Activated CD4-positive, alpha-beta T cell treated with anti-CD3 and anti-CD28 coated beads, Interleukin-2, amount 50 U/mL, for 4 hours (primary cell): ENCODE results near the gene RABEP1.
A peak's percentile ranks its signal among the peaks of the same experiment; 100 is the strongest.
"Not testable (repeated sequence)": the region's sequence is repeated elsewhere in the genome, so short reads cannot be mapped to it uniquely, and the experiment has no call there.

Experiments
- DNase-seq, 2 experiments: peaks; one replicate each; pipeline ENCODE4 v3.0.0-alpha.2; 2020

RABEP1 gene, protein sequence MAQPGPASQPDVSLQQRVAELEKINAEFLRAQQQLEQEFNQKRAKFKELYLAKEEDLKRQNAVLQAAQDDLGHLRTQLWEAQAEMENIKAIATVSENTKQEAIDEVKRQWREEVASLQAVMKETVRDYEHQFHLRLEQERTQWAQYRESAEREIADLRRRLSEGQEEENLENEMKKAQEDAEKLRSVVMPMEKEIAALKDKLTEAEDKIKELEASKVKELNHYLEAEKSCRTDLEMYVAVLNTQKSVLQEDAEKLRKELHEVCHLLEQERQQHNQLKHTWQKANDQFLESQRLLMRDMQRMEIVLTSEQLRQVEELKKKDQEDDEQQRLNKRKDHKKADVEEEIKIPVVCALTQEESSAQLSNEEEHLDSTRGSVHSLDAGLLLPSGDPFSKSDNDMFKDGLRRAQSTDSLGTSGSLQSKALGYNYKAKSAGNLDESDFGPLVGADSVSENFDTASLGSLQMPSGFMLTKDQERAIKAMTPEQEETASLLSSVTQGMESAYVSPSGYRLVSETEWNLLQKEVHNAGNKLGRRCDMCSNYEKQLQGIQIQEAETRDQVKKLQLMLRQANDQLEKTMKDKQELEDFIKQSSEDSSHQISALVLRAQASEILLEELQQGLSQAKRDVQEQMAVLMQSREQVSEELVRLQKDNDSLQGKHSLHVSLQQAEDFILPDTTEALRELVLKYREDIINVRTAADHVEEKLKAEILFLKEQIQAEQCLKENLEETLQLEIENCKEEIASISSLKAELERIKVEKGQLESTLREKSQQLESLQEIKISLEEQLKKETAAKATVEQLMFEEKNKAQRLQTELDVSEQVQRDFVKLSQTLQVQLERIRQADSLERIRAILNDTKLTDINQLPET

DNA sequence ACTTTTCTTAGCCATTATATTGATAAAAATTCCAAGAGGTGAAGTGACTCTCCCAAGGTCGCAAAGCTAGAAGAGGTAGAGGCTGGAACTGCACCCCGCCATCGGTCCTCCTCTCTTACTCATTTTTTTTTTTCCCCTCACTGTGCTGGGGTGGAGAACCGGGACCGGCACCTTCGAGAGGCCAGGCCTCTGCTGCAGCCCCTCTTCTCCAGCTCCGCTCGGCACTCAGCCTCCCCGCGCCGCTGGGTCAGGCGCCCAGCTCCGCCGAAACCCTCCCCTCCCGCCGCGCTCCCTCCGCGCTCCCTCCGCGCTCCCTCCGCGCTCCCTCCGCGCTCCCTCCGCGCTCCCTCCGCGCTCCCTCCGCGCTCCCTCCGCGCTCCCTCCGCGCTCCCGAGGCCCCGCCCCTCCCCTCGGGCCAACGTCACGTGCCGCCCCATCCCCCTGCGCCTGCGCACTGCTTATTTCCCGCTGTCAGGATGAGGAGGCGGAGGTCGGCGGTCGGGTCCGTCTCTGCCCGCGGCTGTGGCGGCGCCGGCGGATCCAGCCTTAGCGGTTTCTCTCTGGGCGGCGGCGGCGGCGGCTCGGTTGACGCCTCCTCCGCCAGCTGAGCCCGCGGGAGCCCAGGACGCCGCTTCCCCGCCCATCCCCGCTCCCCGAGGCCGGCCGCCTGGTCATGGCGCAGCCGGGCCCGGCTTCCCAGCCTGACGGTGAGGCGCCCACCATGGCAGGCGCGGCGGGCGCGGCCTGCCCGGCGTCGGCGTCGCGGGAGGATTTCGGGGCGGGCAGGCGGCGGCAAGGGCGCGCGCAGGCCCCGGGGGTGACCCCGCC lies at the start of gene RABEP1:
RABEP1 (plus strand) TSS at position 471 of the 828 bp plus-strand sequence; CDS start at position 674, 203 bp downstream.
- peak; percentile 92 to 93 for DNase-seq

DNA sequence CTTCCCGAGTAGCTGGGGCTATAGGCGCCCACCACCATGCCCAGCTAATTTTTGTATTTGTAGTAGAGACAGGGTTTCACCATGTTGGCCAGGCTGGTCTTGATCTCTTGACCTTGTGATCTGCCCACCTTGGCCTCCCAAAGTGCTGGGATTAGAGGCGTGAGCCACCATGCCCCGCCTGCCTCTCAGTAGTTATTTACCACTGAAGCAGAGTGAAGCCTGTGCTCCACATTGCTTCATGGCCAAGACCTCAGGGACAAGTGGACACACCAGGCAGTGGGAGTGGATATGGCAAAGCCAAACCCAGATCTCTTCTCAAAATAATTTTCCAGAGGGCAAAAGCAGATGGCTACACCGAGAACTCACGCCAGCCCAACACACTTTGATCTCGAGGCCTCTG lies 48.6 kb upstream of the RABEP1 start:
- not testable (repeated sequence) for DNase-seq

DNA sequence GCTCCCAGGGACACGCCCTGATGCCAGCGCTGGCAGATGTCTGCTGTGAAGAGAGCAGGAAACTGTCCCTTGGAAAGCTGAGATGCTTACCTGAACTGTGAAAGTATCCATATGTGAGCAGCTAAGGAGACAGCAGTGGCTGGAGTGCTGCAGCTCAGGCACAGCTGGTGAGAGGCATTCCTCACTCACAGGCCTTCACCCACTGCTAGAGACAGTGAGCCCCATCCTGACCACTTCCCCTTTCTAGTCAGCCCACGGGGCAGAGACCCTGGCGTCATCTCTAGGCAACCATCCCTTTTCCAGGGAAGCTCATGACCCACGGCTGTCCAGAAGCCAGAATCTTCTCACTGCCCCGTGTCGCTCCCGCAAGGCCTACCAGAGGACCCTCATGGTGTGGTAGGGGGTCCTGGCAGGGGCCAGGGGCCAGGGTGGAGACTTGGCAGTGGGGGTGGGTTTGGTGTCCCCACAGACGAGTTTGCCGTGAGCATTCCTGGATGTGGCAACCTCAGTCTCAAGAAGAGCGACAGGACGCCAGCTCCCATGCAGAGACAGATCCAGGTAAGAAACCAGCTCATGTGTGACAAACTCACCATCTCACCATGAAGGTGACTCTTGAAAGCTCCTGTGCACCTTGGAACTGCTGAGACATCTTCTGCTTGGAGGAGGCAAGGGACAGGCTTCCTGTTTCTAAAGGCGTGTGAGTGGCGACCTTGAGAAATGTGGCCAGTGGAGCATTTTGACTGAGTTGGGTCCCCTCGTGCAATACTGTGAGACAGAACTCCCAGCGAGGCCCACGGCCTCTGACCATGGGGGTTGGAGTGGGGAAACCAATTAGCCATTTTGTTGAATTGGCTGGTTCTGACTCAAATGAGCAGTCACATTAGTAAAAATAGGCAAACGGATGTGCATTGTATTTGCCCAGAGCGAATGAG lies 47.2 kb upstream of the RABEP1 start, which contains the start of gene SCIMP:
SCIMP (minus strand) TSS at position 216 of the 932 bp plus-strand sequence; CDS start at position 111, 105 bp downstream.
- DNase-seq: no peak

DNA sequence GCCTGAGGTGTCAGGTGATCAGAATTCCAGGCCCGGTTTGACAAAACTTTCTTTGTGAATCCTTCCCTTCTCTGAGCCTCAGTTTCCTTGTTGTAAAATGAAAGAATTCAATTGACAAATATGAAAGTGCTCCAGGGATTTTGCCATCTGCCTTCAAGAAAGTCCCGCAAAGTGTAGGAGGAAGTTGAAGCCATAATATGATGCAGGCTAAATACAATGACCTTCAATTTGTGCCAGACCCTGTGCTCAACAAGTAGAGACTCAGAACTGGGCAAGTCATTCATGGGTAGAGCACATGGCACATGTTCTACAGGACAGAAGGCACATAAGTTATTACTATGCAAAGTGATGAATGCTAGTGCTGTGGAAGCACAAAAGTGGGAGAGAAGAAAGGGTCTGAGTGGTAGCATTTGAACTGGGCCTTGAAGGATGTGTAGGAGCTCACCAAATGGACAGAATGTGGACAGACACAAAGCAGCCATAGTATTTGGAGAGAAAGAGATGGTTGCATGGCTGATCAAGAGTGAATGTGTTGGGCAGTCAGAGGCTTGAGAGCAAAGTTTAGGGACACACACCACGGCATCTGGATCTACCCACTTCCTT lies 45.0 kb upstream of the RABEP1 start:
- no peak for DNase-seq

DNA sequence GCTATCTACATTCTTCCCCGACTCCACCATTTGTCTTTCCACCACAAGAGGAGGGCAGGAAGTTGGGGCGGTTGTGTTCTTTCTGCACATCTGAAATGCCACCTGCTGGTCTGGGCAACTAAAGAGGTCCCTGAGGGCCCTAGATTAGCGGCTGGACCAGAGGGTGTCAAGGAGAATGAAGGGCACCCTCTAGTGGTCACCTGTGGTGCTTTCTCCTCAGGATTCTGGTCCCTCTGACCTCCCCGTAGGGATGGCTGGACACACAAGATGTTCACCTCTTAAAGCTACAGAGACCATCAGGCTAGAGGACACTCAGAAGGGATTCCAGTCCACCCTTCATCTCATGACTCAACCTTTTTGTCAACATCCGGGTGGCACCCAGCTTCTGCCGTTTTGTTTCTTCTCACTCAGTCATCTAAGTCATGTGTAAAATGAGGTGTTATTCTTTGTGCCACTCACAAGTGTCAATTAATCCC lies 44.5 kb upstream of the RABEP1 start:
- DNase-seq: no peak

DNA sequence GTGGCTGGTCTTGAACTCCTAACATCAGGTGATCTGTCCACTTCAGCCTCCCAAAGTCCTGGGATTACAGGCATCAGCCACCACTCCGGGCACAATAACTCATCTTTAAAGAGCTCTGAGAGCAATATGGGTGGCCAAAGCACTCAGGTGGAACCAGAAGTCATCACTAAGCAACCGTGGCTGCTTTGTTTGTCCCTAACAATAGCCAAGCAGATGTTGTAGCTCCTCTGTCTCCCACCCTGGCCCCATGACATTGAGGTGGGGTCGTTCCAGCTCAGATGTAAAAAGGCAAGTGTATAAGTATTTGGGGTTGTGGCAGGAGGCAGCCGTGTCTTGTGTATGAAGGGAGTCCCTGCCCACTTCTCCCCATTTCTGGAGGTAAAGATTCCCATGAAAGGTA lies 43.8 kb upstream of the RABEP1 start:
- DNase-seq: no peak

DNA sequence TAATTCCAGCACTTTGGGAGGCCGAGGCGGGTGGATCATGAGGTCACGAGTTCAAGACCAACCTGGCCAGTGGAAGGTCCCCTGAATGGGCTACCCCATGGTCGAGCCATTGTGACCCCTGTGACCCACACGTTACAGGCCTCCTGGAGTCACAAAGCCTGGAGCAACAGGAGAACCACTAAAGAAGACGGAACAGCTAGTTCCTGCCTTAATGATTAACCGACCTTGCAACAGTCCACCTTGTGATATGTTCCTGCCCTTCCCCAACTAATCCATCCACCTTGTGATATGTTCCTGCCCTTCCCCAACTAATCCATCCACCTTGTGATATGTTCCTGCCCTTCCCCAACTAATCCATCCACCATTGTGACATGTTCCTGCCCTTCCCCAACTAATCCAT lies 42.3 kb upstream of the RABEP1 start:
- not testable (repeated sequence) for DNase-seq

DNA sequence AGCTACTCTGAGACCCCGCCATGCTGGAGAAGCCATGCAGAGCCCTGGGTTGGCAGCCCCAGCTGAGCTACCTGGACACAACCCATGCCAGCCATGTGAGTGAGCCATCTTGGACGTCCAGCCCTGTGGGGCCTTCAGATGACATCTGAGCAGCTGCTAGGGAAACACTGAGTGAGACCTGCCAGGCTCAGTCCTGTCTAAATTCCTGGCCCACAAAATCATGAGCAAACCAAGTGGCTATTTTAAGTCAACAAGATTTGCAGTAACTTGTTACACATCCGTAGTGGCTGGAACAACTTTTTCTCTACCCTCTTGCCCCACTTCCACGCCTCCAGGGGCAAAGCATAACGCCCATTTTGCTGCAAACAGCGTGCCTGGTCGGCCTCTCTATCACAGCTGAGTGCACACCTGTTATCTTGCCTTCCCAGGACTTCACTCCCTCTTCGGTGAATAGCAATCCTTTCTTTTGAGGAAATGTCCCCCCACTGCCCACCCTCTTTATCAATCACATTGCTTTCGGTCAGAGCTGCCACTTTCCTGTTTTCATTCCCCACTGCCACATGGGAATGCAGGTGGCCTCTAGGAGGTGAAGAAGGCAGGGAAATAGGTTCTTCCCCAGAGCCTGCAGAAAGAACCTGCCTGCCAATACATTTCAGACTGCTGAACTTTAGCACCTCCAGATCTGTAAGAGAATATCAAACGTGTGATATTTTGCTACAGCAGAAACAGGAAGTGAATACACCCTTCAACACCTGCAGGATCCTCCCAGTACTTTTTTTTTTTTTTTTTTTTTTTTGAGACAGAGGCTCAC lies 40.0 kb upstream of the RABEP1 start:
- no peak for DNase-seq

DNA sequence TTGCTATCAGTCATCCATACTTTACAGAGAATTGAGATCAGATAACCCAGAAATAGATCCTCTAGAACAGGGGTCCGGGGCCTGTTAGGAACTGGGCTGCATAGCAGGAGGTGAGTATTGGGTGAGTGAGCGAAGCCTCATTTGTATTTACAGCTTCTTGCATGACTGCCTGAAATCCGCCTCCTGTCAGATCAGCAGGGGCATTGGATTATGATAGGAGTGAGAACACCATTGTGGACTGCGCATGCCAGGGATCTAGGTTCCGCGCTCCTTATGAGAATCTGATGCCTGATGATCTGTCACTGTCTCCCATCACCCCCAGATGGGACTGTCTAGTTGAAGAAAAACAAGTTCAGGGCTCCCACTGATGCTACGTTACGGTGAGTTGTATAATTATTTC lies 34.5 kb upstream of the RABEP1 start:
- DNase-seq: no peak

DNA sequence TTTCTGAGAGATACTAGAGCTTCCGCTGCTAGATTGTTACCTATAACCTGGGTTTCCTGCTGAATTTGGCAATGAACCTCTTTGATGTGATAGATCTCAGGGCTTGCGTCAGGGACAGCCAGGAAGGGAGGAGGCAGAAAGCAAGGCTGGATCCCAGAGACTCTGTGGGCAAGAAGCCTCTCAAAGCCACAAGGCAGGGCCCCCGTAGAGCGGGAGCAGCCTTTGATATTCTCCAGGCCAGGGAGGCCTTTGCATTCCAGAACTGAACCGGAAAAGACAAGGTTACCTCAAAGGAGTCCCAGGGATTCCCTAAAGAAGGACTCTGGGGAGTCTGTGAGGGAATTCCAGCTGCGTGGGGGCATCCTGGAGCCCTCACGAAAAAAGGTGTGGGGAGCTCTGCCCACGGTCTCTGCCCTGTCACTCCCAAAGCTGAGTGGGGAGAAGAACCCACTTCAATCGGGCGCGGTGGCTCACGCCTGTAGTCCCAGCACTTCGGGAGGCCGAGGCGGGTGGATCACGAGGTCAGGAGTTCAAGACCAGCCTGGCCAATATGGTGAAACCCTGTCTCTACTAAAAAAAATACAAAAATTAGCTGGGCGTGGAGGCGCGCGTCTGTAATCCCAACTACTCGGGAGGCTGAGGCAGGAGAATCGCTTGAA lies 33.1 kb upstream of the RABEP1 start:
- DNase-seq: no peak

DNA sequence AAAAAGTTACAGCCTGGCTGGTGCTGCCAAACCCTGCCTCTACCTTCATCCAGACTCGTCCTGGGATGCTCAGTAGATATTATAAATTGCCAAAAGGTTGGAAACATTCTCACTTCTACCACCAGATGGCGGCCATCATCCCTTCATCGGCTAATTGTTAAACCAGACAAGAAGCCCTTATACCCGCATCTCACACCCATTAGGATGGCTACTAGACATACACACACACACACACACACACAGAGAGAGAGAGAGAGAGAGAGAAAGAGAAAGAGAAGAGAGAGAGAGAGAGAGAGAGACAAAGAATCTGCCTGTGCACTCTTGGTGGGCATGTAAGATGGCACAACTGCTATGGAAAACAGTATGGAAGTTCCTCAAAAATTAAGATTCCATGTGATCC lies 32.5 kb upstream of the RABEP1 start:
- peak; percentile 49 to 52 for DNase-seq

DNA sequence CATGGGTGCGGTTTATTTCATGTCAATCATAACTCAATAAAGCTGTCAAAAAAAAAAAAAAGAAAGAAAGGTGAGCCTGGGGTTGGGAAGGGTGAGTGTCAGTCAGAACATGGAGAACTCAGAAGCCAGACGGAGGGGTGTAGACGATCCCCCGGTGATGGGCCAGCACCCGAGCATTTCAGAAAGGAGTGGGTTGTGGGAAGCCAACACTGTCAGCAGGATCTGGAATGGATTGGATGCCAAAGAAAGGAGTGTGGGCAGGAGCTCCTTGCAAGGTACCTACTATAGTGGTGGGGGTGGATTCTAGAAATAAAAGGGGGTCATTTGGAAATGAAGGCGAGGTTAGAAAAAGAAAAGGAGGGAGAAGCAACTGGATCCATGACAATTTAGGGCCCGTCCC lies 27.7 kb upstream of the RABEP1 start:
- no peak for DNase-seq

DNA sequence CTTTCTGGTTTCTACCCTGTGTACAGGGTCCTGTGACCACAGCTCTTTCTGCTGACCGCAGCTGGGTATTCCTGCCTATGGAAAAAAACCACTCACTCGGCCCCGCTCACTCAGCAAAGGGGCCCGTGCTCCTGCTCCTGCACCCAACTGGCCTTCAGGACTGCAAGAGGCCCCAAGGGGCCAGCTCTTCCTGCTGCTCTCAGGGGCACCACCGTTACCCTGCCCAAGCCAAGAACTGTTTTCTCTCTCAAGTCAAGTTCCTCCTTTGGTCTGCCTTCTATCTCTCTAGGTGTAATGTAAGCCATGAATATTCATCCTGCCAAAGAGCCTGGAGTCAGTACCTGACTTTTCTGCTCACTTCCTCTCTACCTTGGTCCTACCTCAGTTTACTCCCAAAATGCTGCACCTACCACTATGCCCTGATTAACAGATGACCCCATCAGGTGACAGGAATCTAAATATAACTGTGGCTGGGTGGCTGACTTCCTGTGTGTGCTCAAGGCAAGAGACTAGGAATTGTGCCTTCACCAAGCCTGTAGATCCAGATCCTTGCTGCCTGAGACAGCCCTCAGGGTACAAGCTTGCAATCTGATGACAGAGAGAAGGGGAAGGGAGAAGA lies 27.1 kb upstream of the RABEP1 start:
- DNase-seq: no peak

DNA sequence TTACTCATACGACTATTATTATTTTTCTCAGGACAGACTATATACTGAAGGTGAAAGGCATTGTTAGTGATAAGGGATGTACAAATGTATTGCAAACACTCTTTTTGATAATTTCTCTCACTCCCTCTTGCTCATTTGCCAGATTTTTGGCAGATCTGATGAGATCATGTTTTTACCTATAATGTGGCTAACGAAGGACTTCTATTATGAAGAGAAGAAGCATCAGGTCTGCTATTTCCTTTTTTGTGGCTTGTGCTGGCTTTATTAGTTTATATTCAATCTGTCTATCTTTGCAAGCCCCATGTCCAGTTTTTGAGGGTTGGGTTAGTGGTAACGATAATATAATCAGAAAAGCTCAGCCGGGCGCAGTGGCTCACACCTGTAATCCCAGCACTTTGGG lies 25.0 kb upstream of the RABEP1 start:
- no peak for DNase-seq

DNA sequence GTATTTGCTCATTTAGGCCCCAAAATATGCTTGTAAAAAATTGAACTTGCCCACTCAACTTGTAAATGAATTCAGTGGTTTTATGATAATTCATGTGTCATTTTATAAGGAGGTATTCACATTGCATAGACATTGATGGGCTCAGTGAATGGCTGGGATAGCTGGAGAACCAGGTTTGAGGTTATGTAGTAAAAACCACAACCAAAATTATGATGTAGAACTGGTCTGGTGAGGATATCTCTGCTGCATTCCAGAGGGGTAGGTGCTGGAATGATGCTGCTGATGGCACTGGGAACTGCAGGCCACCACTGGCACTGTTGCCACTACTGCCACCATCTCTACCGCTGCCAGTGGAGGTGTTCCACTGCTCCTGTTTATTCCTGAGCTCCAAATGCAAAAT lies 21.5 kb upstream of the RABEP1 start:
- no peak for DNase-seq

DNA sequence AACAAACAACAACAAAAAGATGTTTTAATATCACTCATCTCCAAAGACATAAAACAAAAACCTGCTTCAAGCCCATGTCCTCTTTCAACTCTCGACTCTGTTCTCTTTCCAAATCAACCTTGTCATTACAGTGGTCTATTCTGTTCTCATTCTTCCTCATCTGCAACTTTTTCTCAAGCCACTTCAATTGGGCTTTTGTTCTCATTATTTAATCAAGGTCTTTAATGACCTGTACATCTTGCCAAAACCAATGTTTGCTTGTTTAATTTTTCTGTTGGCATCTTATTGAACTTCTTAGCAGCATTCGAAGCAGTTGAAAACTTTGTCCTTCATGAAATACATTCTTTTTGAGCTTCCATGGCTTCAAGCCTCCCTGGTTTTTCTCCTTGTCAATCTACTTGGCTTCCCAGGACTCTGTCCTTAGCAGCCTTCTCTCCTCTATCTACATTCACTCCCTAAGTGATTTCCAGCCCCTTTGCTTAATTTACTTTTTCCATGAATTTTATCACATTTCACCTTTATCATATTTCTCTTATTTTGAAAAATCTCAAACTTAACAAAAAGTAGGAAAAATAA lies 19.6 kb upstream of the RABEP1 start:
- DNase-seq: no peak

DNA sequence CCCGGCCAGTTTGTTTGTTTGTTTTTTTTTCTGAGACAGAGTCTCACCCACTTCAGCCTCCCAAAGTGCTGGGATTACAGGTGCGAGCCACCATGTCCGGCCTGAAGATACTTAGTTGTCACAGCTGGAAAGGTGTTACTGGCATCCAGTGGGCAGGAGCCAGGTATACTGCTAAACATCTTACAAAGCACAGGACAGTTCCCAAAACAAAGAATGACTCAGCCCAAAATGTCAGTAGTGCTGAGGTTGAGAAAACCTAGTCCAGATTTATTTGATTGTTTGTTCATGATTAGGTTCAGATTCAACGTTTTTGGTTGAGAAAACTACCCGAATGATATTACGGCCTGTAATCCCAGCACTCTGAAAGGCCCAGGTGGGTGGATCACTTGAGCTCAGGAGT lies 18.6 kb upstream of the RABEP1 start:
- no peak for DNase-seq

DNA sequence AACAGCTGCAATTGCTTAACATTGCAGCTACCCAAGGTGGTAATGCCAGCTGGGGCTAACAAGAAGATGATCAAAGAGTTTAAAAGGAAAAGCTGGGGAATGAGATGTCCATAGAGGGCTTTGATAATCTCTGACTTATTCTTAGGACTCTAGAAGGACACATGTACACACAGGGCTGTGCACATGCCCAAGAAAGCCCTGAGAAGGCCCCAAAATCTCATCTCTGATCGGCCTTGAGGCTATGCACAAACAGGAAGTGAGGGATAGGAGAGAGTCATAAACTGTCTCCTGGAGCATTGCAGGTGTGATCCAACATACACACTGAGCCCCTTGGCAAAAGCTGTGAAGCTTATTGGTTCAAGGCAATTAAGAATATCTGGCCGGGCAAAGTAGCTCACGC lies 17.2 kb upstream of the RABEP1 start:
- DNase-seq: no peak
